ENCODE data around the gene MFSD1.
"Not testable (repeated sequence)": the region's sequence is repeated elsewhere in the genome, so short reads cannot be mapped to it uniquely, and the experiment has no call there.

Gene MFSD1

DNA sequence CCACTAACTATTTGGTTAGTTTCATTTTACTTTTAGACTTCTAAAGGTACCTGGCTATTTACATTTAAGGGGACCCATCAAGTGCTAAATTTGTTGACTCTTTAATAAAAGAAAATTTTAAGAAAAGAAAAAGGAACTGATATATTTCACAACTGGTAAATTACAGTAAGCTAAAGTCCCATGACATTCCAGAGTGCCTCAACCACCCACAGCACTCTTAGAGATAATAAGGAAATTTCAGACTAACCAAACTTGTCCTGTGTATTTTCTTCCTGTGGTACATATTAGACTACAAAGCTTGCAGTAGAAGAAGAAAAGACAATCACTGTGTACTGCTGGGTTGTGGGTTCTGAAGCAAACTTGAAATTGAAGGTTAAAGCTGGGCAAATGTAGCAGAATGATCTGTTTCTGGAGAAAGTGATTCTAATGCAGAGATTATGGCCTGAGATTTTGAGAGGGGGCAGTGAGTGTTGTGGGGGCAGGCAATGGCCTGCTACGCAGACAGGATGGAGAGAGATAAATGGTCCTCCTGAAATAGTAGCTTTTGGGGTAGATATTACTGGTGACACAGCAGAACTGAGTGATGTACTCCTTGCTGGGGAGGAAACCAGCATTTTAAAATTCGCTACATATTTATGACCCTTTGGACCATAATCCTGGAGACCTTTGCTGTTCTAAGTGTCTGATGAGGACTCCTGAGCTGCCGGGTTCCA lies 24.5 kb upstream of the MFSD1 start:
- DNase-seq: peak; percentile 50 to 85 (median 68)

DNA sequence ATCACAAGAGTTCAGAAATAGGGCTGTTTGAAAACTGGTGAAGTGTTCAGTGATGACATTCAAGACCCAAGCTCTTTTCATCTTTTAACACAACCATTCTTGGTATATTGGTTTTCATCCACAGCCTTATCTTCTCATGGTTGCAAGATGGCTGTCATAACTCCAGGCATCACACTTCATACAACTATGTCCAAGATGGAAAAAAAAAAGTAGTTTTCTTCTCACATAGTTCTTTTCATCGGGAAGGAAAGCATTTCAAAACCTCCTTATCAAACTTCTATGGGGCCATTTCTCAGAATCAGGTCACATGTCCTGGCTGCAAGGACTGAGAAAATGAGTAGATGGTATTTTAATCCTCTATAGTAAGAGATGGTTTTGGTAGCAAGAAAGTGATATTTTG lies 21.1 kb upstream of the MFSD1 start:
- no peak for DNase-seq

DNA sequence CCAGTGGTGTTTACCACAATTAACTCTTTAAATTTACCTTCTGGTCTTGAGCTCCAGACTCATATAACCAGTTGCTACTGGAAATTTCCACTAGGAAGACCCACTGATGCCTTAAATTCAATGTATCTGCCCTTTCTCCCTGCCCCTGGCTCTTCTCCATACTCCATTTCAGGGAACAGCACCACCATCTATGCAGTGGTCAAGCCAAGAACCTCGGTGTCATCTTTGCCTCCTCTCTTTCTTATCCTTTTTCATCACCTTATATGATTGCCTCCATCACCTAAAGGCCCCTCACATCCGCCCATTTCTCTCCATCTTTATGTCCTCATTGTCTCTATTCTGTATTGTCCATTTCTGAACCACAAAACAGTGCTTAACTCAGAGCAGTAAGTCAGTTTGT lies 20.7 kb upstream of the MFSD1 start:
- DNase-seq: no peak

DNA sequence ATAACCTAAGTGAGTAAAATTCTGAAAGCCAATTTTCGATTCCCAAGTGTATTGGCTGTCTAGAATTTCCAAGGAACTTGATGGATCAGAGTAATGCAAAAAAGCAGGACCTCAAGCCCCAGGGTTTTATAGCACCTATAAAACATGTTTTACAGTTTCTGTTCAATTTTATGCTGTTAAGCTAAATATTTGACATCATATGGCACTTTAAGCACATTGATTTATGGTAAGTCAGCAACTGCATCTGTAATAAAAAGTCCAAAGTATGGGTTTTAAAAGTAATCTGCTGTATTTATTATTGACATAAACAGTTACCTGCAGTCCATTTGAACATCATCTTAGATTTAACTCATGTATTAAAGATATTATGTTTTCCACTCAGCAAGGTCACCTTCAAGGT lies 20.0 kb upstream of the MFSD1 start:
- no peak for DNase-seq

DNA sequence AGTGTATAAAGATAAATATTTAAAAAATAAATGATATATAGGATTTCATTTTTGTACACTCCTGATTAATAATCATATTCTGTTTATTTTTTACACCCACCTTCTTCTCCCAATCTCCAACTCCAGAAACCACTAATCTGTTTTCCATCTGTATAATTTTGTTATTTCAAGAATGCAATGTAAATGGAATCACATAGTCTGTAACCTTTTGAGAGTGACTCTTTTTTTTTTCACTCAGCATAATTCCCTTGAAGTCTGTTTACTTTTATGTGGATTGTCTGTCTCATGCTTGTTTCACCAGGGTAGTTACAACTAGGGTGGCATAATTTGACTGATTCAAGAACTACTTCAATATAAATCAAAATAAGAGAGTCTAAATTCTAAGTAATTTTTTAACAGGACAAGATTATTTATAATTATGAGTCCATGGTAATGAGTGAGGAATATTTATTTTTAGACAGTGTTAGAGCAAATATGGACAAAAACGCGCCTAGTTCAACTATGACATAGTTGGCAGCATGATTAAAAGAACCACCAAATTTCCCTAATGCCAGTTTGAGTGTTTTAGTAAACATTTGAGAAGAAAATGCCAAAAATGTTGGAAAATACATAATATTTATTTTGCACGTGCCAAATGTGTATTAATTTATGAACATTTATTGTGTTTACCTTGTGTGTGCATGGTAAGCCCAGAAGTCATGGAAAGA lies 19.4 kb upstream of the MFSD1 start:
- DNase-seq: no peak

DNA sequence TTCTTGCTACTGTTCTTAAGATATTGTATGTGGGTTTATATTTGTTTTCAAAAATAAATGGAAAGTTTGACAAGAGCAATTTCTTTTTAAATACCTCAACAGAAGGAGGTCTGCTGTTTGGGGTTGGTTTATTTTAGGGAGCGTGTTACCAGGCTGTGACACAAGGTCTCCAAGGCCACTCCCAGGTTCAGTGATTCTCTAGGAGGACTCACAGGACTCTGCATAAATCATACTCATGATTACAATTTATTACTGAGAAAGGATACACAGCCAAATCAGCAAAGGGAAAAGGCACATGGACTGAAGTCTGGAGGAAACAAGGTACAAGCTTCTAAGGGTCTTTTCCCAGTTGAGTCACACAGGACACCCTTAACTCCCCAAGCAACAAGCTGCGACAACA lies 18.8 kb upstream of the MFSD1 start:
- no peak for DNase-seq

DNA sequence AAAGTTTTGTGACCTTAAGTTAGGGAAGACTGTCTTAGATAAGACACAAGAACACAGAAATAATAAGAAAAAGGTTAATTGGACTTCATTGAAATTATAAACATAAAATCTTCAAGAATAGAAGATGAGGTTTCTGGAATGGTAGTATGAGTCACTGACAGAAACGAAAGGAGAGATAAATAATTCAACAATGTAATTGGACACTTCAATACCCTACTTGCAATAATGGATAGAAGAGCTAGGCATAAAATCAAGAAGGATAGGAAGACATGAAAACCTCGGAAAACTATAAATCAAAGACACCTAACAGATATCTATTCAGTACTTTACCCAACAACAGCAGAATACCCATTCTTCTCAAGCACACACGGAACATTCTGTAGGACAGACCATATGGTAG lies 15.9 kb upstream of the MFSD1 start:
- no peak for DNase-seq

DNA sequence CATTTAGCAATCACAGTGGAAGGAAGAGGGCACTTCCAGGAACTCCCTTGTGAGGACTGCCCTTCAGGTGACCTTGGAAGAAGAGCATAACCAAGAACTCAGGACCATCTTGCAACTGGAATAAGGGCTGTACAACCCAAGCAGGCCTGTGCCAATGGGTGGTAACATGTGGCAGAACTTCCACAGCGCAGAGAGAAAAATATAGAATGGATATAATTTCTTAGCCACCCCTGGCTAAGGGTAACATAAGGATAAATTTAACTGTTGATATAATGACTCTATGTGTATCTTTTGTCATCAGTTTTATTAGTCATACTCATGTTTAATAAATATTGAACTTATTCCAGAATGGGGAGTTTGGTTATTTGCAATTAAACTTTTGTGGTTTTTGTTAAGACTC lies 13.4 kb upstream of the MFSD1 start:
- no peak for DNase-seq

DNA sequence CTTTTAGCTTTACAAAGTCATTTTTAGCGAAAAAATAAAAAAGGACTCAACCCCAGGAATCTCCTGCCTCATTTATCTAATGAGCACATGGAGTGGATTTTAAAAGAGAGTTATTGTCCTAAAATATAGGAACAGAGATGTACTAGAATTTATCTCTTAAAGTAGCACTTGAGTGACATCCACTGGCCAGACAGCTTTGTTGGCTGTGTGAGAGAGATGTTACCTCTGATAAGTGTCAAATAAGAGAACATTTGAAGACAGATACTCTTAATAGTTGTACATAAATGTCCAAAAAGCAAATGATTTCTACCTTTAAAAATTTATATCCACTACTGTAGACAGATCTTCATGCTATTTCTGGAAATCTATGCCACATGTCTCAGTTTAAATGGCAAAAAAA lies 12.3 kb upstream of the MFSD1 start:
- DNase-seq: peak; percentile 72 to 84 (median 76)

DNA sequence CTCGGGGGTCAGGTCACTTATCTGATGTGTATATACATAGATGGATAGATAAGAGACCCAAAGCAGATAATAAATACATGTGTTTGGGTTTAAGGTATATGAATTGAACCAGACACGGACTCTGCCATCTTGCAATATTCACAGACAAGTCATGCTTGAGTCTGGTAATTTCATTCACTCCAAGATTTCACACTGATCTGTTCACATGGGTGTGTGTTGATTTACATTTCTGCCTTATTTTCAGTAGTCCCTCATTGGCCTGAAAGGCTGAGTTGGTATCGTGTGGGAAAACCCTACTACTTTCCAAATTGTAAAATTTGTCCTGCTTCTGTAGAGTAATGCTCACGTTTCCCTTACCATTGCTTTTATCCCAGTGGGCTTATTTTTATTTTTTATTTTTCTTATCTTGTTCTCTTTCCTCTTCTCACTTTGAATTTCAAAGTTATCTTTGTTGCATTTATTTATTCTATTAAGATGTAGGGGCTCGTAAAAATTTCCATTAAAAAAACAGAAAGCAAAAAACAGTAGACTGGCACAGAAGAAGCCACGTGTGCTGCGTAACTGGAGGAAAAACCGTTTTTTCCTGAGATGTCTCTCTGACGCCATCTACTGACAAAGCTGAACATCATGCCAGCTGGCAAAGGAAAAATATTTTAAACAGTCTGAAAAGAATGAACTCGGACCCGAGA lies 10.8 kb upstream of the MFSD1 start:
- DNase-seq: peak; percentile 66 to 89 (median 79)

DNA sequence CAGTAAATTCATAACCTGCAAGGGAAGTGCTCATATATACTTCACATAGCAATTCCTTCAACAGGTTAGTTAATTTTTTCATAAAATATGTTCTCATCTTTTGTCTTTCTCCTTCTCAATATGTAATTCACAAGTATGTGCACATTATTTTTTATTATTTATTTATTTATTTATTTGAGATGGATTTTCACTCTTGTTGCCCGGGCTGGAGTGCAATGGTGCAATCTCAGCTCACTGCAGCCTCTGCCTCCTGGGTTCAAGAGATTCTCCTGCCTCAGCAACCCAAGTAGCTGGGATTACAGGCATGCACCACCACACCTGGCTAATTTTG lies 10.3 kb upstream of the MFSD1 start:
- not testable (repeated sequence) for DNase-seq

DNA sequence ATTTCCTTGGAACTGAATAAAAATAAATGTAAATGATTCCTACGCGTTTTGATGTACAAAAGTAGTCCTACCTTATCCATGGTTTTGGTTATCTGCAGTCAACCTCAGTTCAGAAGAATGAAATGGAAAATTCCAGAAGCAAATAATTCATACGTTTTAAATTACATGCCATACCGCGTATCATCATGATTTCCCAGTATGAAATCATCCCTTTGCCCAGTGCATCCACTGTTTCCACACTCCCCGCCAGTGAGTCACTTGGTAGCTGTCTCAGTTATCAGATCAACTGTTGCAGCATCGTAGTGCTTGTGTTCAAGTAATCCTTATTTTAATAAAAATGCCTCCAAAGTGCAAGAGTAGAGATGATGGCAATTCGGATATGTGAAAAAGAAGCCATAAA lies 9.1 kb upstream of the MFSD1 start:
- no peak for DNase-seq

DNA sequence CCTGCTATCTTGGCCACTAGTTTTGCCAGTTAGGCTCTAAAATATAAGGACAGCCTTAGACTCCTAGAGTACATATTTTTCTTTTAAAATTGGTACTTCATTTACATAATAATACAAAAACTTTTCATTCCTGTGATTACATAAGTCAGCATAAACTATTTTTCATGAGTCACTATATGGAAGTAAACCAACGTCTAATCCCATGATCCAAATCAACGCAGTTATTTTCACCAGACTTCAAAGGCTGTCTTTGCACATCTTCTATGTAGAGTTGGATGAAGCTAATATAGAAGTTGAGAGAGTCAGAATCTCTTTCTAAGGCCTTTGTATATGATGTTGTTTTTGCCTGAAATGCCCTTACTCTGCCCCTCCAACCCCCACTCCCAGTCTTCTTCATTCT lies 7.6 kb upstream of the MFSD1 start:
- no peak for DNase-seq

DNA sequence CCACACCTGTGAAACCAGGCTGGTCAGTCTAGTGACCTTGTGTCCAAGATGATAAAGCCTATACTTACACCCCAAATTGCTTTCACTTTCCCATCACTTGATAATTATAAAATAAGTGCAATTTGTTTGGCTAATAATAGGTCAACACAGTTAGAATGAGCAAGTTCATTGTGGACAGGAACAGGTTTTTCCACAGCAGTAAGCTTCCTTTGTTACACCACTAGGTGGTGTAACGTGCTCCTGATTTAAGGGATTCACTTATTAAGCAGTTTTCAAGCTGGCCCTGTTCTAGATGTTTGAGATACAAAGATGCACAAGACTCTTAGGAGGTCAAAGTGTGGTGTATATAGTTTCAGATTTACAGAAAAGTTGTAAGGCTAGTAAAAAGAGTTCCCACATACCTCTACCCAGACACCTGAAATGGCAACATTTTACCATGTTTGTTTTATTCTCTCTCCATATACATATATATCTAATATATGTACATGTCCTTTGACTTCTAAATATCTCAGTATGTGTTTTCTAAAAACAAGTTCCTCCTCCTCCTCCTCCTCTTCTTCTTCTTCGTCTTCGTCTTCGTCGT lies 6.8 kb upstream of the MFSD1 start:
- peak; percentile 40 to 77 (median 56) for DNase-seq

DNA sequence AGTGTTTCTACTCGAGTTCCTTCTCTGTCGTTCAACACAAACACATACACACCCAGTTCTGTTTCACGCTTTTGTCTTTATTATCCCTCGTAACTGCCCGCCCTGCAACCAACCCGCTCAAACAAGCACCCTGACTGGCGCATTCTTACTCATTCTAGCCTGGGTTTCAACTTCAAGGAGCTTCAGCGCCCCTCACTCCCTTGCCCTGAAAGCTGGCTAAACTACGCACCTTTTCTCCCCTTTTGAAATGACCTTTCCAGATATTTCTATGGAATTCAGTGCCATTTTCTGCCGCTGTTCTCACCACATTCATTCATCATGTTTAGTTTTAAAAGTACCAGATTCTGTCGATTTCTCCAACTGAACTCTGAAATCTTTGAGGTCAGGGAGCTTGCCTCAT lies 653 bp upstream of the MFSD1 start:
- DNase-seq: peak in 2 of 4 experiments; percentile 13 to 24

DNA sequence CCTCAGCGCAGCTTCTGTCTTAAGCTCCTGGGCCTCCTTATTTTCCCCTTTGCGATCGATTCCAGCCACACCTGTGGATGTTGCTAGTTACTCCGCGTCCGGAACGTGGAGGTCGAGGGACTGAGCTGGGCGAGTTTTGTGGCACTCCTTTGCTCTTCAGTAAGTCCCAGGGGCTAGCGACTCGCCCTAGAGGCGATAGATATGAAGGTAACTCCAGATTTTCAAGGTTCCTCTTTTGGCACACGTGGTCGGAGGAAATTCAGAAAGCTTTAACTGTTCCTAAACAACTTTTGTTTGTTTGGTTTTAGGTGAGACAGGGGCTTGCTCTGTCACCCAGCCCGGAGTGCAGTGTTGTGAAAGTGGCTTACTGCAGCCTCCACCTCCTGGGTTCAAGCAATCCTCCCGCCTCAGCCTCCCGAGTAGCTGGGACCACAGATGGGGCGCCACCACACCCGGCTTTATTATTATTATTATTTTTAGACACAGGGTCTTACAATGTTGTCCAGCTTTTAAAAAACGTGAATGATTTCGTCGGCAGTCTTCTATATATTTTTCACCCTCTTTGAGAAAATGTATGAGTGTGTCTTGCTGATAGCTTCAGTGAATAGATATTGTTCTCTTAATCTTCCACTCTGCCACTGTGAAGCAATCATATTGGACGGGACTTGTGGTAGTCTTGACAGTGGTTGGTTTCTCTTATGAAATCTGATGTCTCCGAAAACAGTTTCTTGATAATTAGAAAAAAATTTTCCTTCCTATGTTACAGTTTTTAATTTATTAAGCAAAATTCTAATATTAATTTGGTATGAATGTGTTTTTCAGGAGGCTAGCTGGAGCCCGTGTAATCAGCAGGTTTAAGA lies 785 bp downstream of the MFSD1 start:
- peak; percentile 72 to 82 (median 79) for DNase-seq

DNA sequence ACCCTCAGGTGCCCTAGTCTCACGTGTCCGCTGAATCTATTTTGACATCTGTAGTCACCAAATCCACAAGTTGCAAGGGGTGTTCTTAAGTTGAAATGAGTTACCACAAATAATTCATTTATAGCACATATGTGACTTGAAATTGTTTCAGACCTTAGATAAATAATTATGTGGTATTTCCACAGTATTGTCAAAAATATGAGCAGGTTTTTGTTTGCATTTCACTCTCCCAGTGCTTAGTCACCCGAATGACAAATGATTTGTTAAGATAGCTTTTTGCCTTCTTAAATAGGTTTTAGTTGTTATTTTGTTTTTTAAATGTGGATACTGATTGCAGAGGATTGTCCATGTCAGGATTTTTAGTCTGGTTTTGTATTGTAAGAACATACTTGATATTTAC lies 2.6 kb downstream of the MFSD1 start:
- DNase-seq: no peak

DNA sequence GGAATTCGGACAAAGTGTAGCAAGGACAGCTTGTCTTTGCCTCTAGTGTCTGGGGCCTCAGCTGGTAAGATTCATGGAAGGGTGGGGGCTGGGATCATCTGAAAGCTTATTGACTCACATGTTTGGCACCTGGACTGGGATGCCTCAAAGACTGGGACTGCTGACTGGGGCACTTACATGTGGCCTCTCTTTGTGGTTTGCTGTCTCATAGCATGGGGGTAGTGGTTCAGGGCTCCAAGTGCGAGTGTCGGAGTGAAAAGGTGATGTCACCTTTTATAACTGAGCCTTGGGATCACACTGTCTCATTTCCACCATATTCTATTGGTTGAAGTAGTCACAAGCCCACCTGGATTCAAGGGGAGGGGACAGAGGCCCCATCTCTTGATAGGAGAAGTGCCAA lies 6.8 kb downstream of the MFSD1 start:
- DNase-seq: peak in 3 of 4 experiments; percentile 38 to 65 (median 54)

DNA sequence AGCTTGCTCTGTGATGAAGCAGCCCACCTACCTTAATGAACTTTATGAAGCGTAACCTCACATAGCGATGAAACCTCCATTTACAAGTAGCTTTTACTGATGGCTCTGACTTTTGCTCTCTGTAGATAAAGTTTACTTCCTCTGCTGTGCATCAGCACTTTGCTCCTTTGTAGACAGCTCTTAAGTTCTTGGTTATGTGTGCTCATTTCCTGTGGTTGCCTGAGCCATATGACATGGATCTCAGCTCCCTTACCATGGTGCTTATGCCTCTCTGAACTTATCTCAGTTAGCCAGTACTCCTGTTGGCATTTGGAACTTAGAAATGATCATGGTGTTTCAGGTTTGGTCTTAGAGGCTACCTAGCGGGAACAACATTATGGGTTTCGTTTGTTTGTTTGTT lies 7.8 kb downstream of the MFSD1 start:
- DNase-seq: peak; percentile 75 to 89 (median 82)

DNA sequence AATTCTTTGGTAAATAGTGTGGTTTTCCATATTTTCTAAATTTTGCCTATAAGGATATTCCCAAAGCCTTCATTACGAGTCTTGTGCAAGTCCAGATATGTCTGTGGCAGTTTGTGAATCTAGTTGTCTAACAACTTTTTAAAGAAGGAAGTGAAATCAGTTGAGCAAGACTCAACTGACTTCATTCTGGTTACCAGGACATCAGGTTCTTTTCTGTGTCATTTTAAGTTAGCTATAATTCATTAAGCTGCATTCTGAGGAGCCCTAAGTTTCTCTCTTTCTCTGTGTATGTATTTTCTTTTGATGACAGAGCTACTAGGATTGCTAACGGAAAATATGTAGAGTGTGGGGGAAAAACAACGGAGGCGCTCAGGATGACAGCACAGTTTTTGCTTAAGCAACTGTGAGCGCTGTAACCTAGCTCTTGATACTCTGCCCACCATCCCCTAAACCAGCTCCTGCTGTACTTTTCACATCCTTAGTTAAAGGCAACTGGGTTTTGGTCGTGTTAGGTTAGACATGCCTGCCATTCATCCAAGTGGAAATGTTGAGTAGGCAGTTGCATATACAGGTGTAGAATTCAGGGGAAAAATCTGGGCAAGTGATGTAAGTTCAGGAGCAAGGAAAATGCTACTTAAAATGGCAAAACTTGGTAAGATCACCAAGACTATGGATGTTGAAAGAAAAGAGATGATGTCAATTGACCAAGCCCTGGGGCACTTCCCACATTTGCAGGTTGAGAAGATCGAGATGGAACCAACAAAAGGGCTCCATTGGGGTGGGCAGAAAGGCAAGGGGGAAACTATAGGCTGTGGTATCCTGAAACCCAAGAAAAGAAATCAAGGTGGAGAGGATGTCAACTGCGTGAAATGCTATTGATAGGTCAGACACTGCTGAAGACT lies 9.2 kb downstream of the MFSD1 start:
- peak; percentile 50 to 90 (median 73) for DNase-seq

DNA sequence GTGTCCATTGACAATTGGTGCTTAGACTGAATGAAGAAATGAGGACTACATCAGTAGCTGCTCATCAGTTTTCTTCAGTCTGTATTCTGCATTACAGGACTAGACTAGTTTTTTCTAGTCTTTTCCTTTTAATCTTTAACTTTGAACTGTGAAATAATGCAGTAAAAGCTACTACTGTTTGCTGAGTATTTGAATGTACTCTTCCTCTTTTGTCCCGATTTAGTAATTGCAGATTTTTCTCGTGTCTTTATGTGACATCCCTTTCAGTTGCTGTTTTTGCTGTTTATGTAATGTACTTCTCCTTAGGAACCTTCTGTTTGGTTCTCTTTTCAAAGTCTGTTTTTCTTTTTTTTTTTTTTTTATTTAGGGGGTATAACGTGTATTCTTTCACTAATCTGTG lies 17.4 kb downstream of the MFSD1 start:
- peak in 3 of 4 experiments; percentile 35 to 89 (median 89) for DNase-seq
